ENCODE results near the gene STK16.
A peak's percentile ranks its signal among the peaks of the same experiment; 100 is the strongest.

The STK16 gene

GRCh38 chr2:219299372-219299760 is 54.1 kb downstream of the STK16 start:
- Histone ChIP-seq H2AFZ (ENCODE audit: low read length) (no peak overlapping the region), H3K9ac (ENCODE audit: low read depth, low read length, poor library complexity, severe bottlenecking) (no peak overlapping the region), H3K9me3 (ENCODE audit: insufficient read depth, low read depth, low read length) (no peaks in the 10 kb centered on the region), H3K79me2 (ENCODE audit: insufficient read depth, low read length) (no peaks in the 10 kb centered on the region), H3K9me2 (replicated peaks; ENCODE audit: low read depth, low read length) (no peaks in the 10 kb centered on the region), H3F3A (ENCODE audit: low read depth) (no peaks in the 10 kb centered on the region), H3K36me3 (ENCODE audit: insufficient read depth, low read length) (no peaks in the 10 kb centered on the region), H3K4me2 (ENCODE audit: low read depth, low read length, poor library complexity, severe bottlenecking) (peak overlapping the region; percentile 43), H3K27me3 (ENCODE audit: insufficient read depth, low read length, poor library complexity, severe bottlenecking) (peaks cover 12% of the 10 kb centered on the region), H3K4me1 (ENCODE audit: insufficient read depth, low read length, poor library complexity, severe bottlenecking) (peaks cover 6% of the 10 kb centered on the region), H4K20me1 (ENCODE audit: insufficient read depth, low read length, poor library complexity, severe bottlenecking) (no peaks in the 10 kb centered on the region), H3K4me3 (ENCODE audit: low read length, poor library complexity, severe bottlenecking) (peak overlapping the region; percentile 31)
- TF ChIP-seq CTCF (conservative IDR thresholded peaks at IDR 0.05; ENCODE audit: low read length), result no peak

Data from Loucy (cell line).